K562 (cell line): ENCODE results near the gene GLIS1. TPM values are rescaled to one million over a fixed set of nuclear protein-coding genes. Genes with fewer than 3 reads are reported as not detected.

Source experiments
- ATAC-seq: fragments of 200-7000 bp; cut with Tn5 transposase; 3 replicates; pipeline ENCODE4 v1.9.1; 2020; ENCODE audit warnings: moderate library complexity
- BruUV-seq: library from RNA; stranded (reverse); fragments of 400-500 nt; replicated peaks from 2 replicates; lab custom pipeline; 2021; lab: Mats Ljungman, UMichigan
- CTCF ChIA-PET: fragments of 300-600 bp; formaldehyde crosslinking; extraction: SDS; loops from one replicate; lab custom pipeline; 2021; ENCODE audit warnings: low intra/inter-chr PET ratio; lab: Yijun Ruan, JAX
- POLR2A ChIA-PET: fragments of 300-600, 350-650 bp; sonication (Branson Sonifier 250); formaldehyde crosslinking; extraction: SDS; loops from one replicate; lab custom pipeline; 2021; ENCODE audit warnings: antibody characterized with exemption, inconsistent platforms; lab: Yijun Ruan, JAX
- DNase-seq, 4 experiments: peaks; one replicate each; pipeline versions ENCODE4 v3.0.0 to v3.0.0-alpha.2; 2011 to 2018; ENCODE audit warnings: low spot score in 3 of 4, mixed read lengths in 3 of 4; ENCODE audit errors: extremely low read depth in 1 of 4
- FAIRE-seq: peaks from 2 replicates; lab custom pipeline; 2011; peaks lifted over from hg19 to GRCh38; lab: Jason Lieb, UNC
- H2AFZ ChIP-seq: 2 replicates; pipeline ENCODE4 v1.6.0; 2011; ENCODE audit warnings: low read depth, low read length, control low read depth, inconsistent platforms
- H3K27ac ChIP-seq: fragments of 200-600 bp; 3 replicates; pipeline ENCODE4 v1.8.0; 2011; ENCODE audit warnings: low read depth, mild to moderate bottlenecking, control low read depth, inconsistent platforms, low read length, moderate library complexity, mixed read lengths; ENCODE audit errors: extremely low read depth
- H3K27me3 ChIP-seq, 2 experiments: fragments of 300-600 bp in 1 of 2; 2 replicates in 1 of 2; 3 replicates in 1 of 2; pipeline versions ENCODE4 v1.6.0 to v1.8.0; 2011; ENCODE audit warnings: inconsistent platforms in 2 of 2, low read length in 2 of 2, mild to moderate bottlenecking in 1 of 2, mixed read lengths in 1 of 2, moderate library complexity in 1 of 2; ENCODE audit not compliant: control insufficient read depth in 2 of 2, insufficient read depth in 2 of 2
- H3K36me3 ChIP-seq: fragments of 300-600 bp; 3 replicates; pipeline ENCODE4 v1.8.0; 2011; ENCODE audit warnings: mild to moderate bottlenecking, low read length, inconsistent platforms; ENCODE audit not compliant: control insufficient read depth, insufficient read depth
- H3K4me1 ChIP-seq, 2 experiments: fragments of 200-600 bp in 1 of 2; replicated peaks in 1 of 2; 2 replicates in 1 of 2; 3 replicates in 1 of 2; pipeline versions ENCODE4 v1.5.1 to v1.8.0; 2011; ENCODE audit warnings: inconsistent platforms in 2 of 2, low read length in 2 of 2, mild to moderate bottlenecking in 1 of 2, mixed read lengths in 1 of 2, moderate library complexity in 1 of 2; ENCODE audit not compliant: control insufficient read depth in 2 of 2, insufficient read depth in 2 of 2
- H3K4me2 ChIP-seq: 2 replicates; pipeline ENCODE4 v1.6.1; 2011; ENCODE audit warnings: low read length, control low read depth, inconsistent platforms, mixed read lengths; ENCODE audit not compliant: insufficient read depth
- H3K4me3 ChIP-seq: fragments of 200-600 bp; sonication (generic), shearing (Covaris generic); 2 replicates; pipeline ENCODE4 v1.5.1; 2016; ENCODE audit warnings: control low read depth, inconsistent platforms
- H3K79me2 ChIP-seq: fragments of 200-600 bp; 3 replicates; pipeline ENCODE4 v1.8.0; 2011; ENCODE audit warnings: low read length, inconsistent platforms; ENCODE audit not compliant: control insufficient read depth, insufficient read depth
- H3K9ac ChIP-seq, 2 experiments: 2 replicates each; pipeline versions ENCODE4 v1.6.0 to v1.6.1; 2011; ENCODE audit warnings: low read depth in 2 of 2, low read length in 2 of 2, control low read depth in 1 of 2, inconsistent platforms in 1 of 2, mild to moderate bottlenecking in 1 of 2, mixed read lengths in 1 of 2; ENCODE audit not compliant: insufficient read depth in 1 of 2
- H3K9me1 ChIP-seq: one replicate; pipeline ENCODE4 v1.6.0; 2011; ENCODE audit warnings: inconsistent platforms, mild to moderate bottlenecking, low read length, moderate library complexity; ENCODE audit not compliant: control insufficient read depth, insufficient read depth
- H3K9me3 ChIP-seq: replicated peaks from 2 replicates; pipeline ENCODE4 v1.5.1; 2011; ENCODE audit warnings: low read depth, low read length, inconsistent platforms; ENCODE audit not compliant: control insufficient read depth, insufficient read depth
- H4K20me1 ChIP-seq: replicated peaks from 2 replicates; pipeline ENCODE4 v1.6.1; 2011; ENCODE audit warnings: low read length, inconsistent platforms, mixed read lengths; ENCODE audit not compliant: control insufficient read depth, insufficient read depth
- CSDE1 ChIP-seq, 2 experiments: fragments of 450-650 bp; IDR thresholded peaks; 2 replicates each; pipeline ENCODE4 v1.6.1; 2016; ENCODE audit warnings: mild to moderate bottlenecking in 1 of 2
- ETS2 ChIP-seq: IDR thresholded peaks from 2 replicates; pipeline ENCODE4 v1.6.1; 2016; ENCODE audit warnings: borderline replicate concordance, missing genetic modification characterization, mild to moderate bottlenecking, moderate library complexity, missing compliant biosample characterization; ENCODE audit not compliant: poor library complexity, severe bottlenecking
- SREBF1 ChIP-seq: fragments of 150-350 bp; IDR thresholded peaks from 2 replicates; pipeline ENCODE4 v1.6.1; 2014; ENCODE audit warnings: antibody characterized with exemption, low read depth, low read length, borderline replicate concordance
- TOE1 ChIP-seq, 2 experiments: fragments of 450-650 bp in 1 of 2; sonication (generic) in 1 of 2; formaldehyde crosslinking in 1 of 2; IDR thresholded peaks; 2 replicates each; pipeline versions ENCODE4 v1.7.1 to v1.8.0; 2016 to 2022; ENCODE audit warnings: borderline replicate concordance in 2 of 2, mild to moderate bottlenecking in 2 of 2, antibody characterized with exemption in 1 of 2, inconsistent platforms in 1 of 2, low read depth in 1 of 2, missing genetic modification reagents in 1 of 2, moderate library complexity in 1 of 2
- U2AF2 ChIP-seq: fragments of 200-400 bp; formaldehyde crosslinking; optimal IDR thresholded peaks from 2 replicates; pipeline ENCODE3; 2017; ENCODE audit warnings: low read depth, mild to moderate bottlenecking, low read length
- ZNF785 ChIP-seq: fragments of 250-450 bp; sonication (Bioruptor Pico); IDR thresholded peaks from 2 replicates; pipeline ENCODE4 v1.4.0; 2020; ENCODE audit warnings: mild to moderate bottlenecking
- WGBS: fragments of 100-300 bp; shearing (Covaris generic); methylation state at CpG from one replicate; pipeline ENCODE4 v1.1.6; 2016; ENCODE audit warnings: low coverage, mixed read lengths; ENCODE audit not compliant: insufficient coverage; ENCODE audit errors: missing lambda C conversion rate; 5-methylcytosine and 5-hydroxymethylcytosine counted together
- in situ Hi-C: fragments of 300-500 bp; cut with MboI; formaldehyde crosslinking; loops from 4 replicates; pipeline ENCODE4 v1.15.0; 2018; ENCODE audit warnings: inconsistent platforms, mixed read lengths
- intact Hi-C: fragments of 100-400 bp; cut with micrococcal nuclease; formaldehyde crosslinking; loops from 2 replicates; pipeline ENCODE4 v1.14.2; 2022
- polyA plus RNA-seq, 8 experiments: library from polyadenylated mRNA; depleted of rRNA in 4 of 8; stranded (reverse) in 5 of 8; unstranded in 3 of 8; fragments of >200 nt; fragmentation: Nextera tagmentation in 2 of 8; fragmentation: Illumina TruSeq in 1 of 8; extraction: Ambion mirVana in 2 of 8; extraction: Trizol in 1 of 8; gene quantifications; 2 replicates each; pipeline versions ENCODE4 v1.2.1 to v1.2.3, GENCODE V29; 2011 to 2014; ENCODE audit warnings: inconsistent platforms in 1 of 8, missing spikeins in 1 of 8
- total RNA-seq, 7 experiments: library from RNA; depleted of rRNA in 6 of 7; stranded (reverse); fragments of >200 nt in 6 of 7; fragmentation: Illumina TruSeq in 2 of 7; extraction: Trizol in 2 of 7; gene quantifications; 2 replicates each; pipeline versions ENCODE4 v1.2.1 to v1.2.3, GENCODE V29; 2011 to 2021; ENCODE audit warnings: low replicate concordance in 1 of 7

GLIS1 gene
- total and polyA plus RNA-seq, 9 of the 15 experiments (the other 6 are each of a cell fraction or from before 2014, with no cell fraction given), result not detected

DNA sequence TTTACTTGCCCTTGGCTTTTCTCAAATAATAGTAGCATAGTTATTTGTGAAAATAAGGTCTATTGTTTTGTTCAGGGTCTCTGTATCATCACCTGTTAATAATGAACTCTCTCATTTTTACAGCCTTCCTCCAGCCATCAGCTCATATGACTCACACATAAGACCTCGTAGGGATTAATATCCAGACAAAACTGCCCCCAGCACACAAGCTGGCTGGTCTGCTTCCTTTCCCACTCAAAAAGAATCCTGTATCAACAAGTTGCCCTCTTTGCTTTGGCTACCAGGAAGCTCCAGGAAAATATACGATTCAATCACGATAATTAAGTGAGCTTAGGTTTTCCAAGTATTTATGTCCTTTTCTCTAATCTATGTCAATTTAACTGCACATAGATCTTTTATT, 160.6 kb downstream of the GLIS1 start:
- H3K27me3 ChIP-seq, result peaks cover 5 to 73% of the 10 kb centered on the region in 2 experiments
- ATAC-seq (no peak), FAIRE-seq (no peak), DNase-seq (no peak)
- ChIA-PET CTCF (no interaction called here), POLR2A (no interaction called here)
- peaks cover 5 to 14% of the 10 kb centered on the region in 2 experiments; a peak in 4 of 5 replicates for H3K4me1 ChIP-seq
- no peak overlapping the region for H3K27ac ChIP-seq
- intact Hi-C loops (no loop called here), in situ Hi-C loops (no loop called here)
- H3K79me2 ChIP-seq, result no peaks in the 10 kb centered on the region
- no peak overlapping the region for H3K4me2 ChIP-seq
- TF ChIP-seq U2AF2 (no peak), TOE1 (IDR thresholded peaks at IDR 0.05; ENCODE audit: borderline replicate concordance) (no peak), TOE1 (CRISPR knock-in tag; IDR thresholded peaks at IDR 0.05; ENCODE audit: borderline replicate concordance, low read depth) (no peak), CSDE1 (IDR thresholded peaks at IDR 0.05) (no peak), ETS2 (tag) (no peak), ZNF785 (no peak), SREBF1 (no peak)
- H4K20me1 ChIP-seq, result peaks cover 24% of the 10 kb centered on the region; the same call in 1 of the 2 replicates
- H3K36me3 ChIP-seq, result no peaks in the 10 kb centered on the region
- H2AFZ ChIP-seq, result no peak overlapping the region
- no TSS peak for BruUV-seq
- H3K9ac ChIP-seq, result no peak overlapping the region
- WGBS, result 0% methylated on average over 3 of the region's 3 CpGs
- no peaks in the 10 kb centered on the region for H3K9me1 ChIP-seq
- no peak overlapping the region for H3K4me3 ChIP-seq
- no peaks in the 10 kb centered on the region for H3K9me3 ChIP-seq
